HG03066 (cell line): Measurements from ENCODE around the gene PIP4K2A.
"Not testable (repeated sequence)": the region's sequence is repeated elsewhere in the genome, so short reads cannot be mapped to it uniquely, and the experiment has no call there.

Source experiments
- ATAC-seq: cut with Tn5 transposase; IDR thresholded peaks from one replicate; pipeline ENCODE4 v1.9.1; 2021; ENCODE audit warnings: low read depth; ENCODE audit not compliant: unreplicated experiment

Gene PIP4K2A

GRCh38 chr10:22714479-22715289 lies at the start of gene PIP4K2A:
Gene PIP4K2A, minus strand, starts transcription at chr10:22714578. Its CDS starts 252 bp downstream, at chr10:22714326.
- peak; percentile 65 for ATAC-seq

GRCh38 chr10:22761569-22762220 lies 47.3 kb upstream of the PIP4K2A start:
- ATAC-seq = no peak

DNA sequence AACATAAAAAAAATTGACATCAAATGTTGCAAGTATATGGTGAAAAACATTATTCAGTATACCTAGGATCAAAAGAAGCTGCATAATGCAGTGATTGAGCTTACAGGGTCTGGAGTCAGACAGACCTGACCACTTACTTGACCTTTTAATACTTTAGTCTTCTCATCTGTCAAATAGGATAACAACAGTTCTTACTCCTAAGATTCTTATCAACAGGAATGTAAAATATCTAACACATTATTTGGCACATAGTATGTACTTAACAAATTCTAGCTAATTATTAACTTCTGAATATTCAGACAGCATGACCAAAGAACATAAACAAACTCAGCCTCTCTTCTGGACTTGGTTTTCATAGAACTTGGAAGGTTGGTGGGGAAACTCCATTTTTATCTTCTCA lies 45.6 kb upstream of the PIP4K2A start:
- no peak for ATAC-seq

DNA sequence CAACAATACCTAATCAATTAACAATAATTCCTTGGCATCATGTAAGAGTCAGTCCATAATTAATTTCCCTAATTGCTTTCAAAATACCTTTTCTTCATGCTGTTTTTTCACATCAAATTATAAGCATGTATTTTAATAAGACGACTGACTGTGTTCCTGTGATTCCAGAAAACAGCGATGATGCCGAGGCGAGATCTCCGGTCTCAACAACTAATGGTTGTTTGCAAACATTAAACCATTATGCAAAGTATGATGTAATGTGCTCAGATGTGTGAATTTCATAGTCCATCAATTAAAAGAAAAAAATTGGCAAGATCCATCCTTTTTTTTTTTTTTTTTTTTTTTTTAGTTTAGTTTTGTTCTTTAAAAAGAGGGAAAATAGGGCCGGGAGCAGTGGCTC lies 44.5 kb upstream of the PIP4K2A start:
- ATAC-seq = no peak

DNA sequence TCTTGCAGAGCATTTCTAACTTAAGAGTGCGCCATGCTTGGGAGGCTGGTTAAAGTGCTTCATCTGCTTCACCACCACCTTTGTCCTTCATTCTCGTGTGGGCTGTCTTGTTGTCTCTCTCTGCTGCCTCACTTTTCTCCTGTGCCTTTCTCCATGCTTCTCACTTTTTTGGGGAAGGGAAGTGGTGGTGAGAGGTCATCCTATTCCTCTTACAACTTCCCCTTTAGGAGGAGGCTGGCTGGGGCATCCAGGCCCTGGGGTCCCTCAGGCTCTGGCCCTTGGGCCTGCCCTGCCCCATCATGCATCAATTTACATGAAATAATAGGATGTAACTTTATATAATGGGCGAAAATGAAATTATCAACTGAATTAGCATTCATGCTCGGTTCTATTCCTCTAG lies 39.9 kb upstream of the PIP4K2A start:
- ATAC-seq = no peak

GRCh38 chr10:22753786-22754185 lies 39.4 kb upstream of the PIP4K2A start:
- ATAC-seq = no peak

DNA sequence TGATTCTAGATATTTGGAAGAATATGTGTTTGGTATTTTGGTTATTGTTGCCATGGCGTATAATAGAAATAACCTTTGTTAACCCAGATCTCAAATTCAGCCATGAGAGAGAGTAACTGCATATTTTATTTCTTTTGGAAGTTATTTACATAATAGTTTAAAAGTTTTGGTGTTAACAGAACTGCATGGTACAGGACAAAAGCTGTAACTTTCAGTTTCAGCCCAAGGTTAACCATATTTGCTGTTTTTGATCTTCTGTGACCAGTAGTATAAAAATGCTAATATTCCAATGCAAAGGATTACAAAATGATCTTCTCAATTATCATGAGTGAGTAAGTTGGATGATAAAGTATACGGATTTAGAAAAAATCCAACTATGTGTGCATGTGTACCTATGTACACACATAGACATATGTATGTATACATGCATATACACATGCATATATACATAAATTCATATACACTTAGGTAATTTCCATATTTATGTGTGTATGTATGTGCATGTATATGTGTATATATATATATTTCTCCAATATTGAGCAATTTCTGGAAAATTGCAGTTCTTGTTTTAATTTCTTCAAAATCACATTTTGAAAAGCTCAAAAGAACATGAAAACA lies 38.0 kb upstream of the PIP4K2A start:
- ATAC-seq = peak; percentile 50

- ATAC-seq = no peak
Observed at GRCh38 chr10:22750131-22750530, 35.8 kb upstream of the PIP4K2A start.

DNA sequence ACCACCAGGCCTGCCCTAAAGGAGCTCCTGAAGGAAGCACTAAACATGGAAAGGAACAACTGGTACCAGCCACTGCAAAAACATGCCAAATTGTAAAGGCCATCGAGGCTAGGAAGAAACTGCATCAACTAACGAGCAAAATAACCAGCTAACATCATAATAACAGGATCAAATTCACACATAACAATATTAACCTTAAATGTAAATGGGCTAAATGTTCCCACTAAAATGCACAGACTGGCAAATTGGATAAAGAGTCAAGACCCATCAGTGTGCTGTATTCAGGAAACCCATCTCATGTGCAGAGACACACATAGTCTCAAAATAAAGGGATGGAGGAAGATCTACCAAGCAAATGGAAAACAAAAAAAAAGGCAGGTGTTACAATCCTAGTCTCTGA lies 30.5 kb upstream of the PIP4K2A start:
- not testable (repeated sequence) for ATAC-seq

- ATAC-seq = peak; percentile 98
Observed at GRCh38 chr10:22742678-22743077, 28.3 kb upstream of the PIP4K2A start.

DNA sequence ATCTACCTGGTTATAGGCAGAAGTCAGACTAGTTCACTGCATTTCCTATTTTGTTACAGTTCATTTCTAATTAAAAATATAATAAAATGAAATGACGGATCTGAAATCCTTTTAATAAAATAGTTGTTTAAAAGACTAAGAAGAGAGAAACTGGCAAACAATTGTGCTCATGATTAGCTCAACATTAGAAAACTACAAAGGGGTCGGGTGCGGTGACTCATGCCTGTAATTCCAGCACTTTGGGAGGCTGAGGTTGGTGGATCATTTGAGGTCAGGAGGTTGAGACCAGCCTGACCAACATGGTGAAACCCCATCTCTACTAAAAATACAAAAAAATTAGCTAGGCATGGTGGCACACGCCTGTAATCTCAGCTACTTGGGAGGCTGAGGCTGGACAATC lies 27.3 kb upstream of the PIP4K2A start:
- ATAC-seq = not testable (repeated sequence)

DNA sequence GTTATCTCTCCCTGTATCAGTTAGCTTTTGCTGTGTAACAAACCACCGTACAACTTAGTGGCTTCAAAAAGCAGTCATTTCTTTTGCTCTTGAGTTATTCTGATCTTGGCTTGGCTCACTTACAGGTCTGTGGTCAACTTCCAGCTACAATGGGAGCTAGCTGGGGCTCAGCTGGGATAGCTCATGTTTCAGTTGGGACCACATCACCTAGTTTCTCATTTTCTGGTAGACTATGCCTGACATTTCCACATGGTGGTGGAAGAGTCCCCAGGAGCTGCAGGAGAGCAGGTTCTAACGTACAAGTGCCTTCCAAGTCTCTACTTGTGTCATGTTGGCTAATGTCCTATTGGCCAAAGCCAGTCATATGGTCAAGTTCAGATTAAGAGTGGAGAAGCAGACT lies 25.8 kb upstream of the PIP4K2A start:
- no peak for ATAC-seq

DNA sequence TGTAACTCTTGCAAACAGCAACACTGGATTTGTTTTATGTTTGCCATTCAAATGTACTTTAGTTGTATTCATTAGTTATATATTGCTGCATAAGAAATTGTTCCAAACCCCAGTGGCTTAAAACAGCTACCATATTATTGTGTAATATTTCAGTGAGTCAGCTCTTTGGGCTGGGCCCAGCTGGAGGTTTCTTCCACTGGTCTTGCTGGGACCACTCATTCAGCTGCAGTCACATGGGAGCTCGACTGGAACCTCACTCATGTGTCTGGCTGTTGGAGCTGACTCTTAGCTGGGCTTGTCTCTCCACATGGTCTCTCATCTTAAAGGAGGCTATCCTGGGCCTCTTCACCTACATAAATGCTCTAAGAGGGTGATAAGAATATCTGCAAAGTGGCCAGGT lies 23.2 kb upstream of the PIP4K2A start:
- ATAC-seq = no peak

DNA sequence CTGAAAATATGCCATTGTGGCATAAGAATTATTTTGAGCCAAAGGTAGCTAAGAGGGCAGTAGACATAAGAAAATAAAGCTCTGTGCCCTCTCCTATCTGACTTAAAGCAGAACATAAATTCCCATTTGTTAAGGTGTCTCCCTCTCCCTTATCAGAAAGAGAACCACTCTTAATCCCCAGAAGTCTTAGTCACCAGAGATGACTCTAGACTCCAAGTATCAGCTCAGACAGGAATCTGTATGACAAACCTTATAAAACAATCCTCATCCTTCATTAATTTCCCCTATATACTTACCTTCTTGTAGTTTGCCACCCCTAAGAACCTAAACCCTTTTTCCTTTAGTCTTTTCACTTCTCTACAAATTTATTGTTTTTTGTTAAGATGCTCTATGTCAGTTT lies 21.8 kb upstream of the PIP4K2A start:
- ATAC-seq = no peak

DNA sequence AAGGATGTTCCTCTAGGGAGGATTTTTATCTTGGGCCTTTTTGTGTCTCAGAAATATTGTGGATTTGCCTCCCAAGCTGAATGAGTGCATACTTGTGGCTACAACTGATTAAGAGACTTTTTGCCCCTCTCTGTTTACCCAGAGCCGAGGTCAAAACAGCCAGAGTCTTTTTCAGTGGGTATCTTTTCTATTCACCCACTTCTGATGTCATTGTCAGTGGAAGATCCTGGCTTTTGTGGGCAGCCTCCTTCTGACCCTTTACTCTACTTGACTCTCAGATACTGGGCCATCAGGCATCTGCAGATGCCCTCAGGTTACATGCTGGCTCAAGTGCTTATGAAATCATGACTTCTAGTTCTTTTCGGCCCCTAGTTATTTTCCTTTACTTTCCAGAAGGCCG lies 19.6 kb upstream of the PIP4K2A start:
- no peak for ATAC-seq

DNA sequence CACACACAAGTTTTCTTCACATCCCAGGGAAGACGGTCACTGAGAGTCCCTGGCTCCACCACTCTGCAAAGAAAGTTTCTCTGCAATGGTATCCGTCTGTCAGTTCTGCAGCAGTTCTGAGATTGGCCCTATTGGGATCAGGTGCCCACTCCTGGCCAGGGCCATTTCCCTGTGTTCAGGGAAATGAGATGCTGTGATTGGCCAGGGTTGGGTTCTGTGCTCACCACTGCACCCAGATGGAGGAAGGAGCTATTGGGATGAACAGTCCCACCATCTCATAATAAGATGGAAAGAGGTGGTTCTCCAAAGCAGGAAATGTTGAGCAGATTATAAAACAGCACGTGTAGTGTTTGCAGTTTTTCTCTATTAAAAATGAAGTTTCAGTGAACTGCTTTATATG lies 13.3 kb upstream of the PIP4K2A start:
- no peak for ATAC-seq

DNA sequence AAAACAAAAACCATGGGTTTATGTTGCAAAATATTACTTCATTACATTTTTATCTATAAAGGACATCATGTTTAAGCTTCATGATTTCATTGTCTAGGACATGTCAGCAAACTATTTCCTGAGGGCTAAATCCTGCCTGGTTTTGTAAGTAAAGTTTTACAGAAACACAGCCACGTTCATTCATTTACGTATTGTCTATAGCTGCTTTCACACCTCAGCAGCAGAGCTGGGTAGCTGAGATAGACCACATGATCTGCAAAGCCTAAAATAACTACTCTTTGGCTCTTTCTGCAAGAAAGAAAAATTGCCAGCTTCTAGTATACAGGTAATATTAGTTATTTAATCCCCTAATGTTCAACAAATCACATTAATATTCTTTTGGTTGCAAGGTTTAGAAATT lies 12.7 kb upstream of the PIP4K2A start:
- ATAC-seq = no peak

GRCh38 chr10:22724773-22725172 lies 10.4 kb upstream of the PIP4K2A start:
- no peak for ATAC-seq

DNA sequence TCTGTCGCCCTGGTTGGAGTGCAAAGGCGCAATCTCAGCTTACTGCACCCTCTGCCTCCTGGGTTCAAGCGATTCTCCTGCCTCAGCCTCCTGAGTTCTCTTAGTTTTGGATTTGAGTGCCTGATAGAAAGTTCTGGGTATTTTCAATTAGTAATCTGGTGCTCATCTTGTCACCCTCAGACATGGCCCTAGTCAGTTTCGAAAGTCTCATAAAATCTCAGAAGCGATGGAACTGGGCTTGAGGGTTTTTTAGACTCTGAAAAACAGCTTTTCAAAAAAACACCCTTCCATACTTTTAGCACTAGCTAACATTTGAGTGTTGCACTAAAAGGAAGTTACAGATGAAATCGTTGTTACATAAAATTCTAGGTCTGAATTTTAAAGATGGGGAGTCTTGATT lies 9.4 kb upstream of the PIP4K2A start:
- ATAC-seq = peak; percentile 56

- ATAC-seq = peak; percentile 76
Observed at GRCh38 chr10:22723343-22723779, 9.0 kb upstream of the PIP4K2A start.

- no peak for ATAC-seq
Observed at GRCh38 chr10:22722626-22723169, 8.3 kb upstream of the PIP4K2A start.
